Measurements from ENCODE around the gene REC114. TPM values are rescaled to one million over a fixed set of nuclear protein-coding genes. Genes with fewer than 3 reads are reported as not detected.

The REC114 gene
- total and polyA plus RNA-seq, 2 donors (not counting 3 experiments of a cell fraction or from before 2014, with no cell fraction given): not detected

GRCh38 chr15:73488698-73489097, 45.7 kb downstream of the REC114 start:
- no peak for TF ChIP-seq POLR2A (IDR thresholded peaks at IDR 0.05; ENCODE audit: low read depth, low read length)
- TF ChIP-seq GATA2 (IDR thresholded peaks at IDR 0.05; ENCODE audit: insufficient read depth, insufficient read length, low read depth, low read length): no peak
- no peak for TF ChIP-seq POLR2AphosphoS5 (IDR thresholded peaks at IDR 0.05; ENCODE audit: insufficient read depth, low read depth, low read length)
- no peak for TF ChIP-seq EZH2 (IDR thresholded peaks at IDR 0.05; ENCODE audit: borderline replicate concordance, low read depth, low read length, severe bottlenecking)
- TF ChIP-seq MAX (IDR thresholded peaks at IDR 0.05; ENCODE audit: insufficient read depth, insufficient read length): no peak
- no peak for TF ChIP-seq FOS (IDR thresholded peaks at IDR 0.05; ENCODE audit: borderline replicate concordance, insufficient read depth, low read length)
- TF ChIP-seq CTCF (IDR thresholded peaks at IDR 0.05; ENCODE audit: extremely low read depth in 1 of 2, insufficient read depth in 1 of 2, low read depth in 1 of 2, low read length in 2 of 2): no peak
- TF ChIP-seq MYC (IDR thresholded peaks at IDR 0.05; ENCODE audit: low read depth, low read length): no peak
- no peak for TF ChIP-seq JUN (IDR thresholded peaks at IDR 0.05; ENCODE audit: borderline replicate concordance, insufficient read depth, insufficient read length, low read depth)
- Histone ChIP-seq H3K9ac (replicated peaks; ENCODE audit: extremely low read depth, insufficient read depth, low read length) (no peak overlapping the region), H3K27me3 (ENCODE audit: control insufficient read depth in 2 of 2, insufficient read depth in 2 of 2, low read length in 2 of 2) (peaks cover 0 to 2% of the 10 kb centered on the region in 2 experiments), H3K27ac (ENCODE audit: insufficient read depth, low read depth, low read length) (no peak overlapping the region), H4K20me1 (replicated peaks; ENCODE audit: control insufficient read depth, extremely low read depth, insufficient read depth, low read length) (no peaks in the 10 kb centered on the region), H3K79me2 (ENCODE audit: control insufficient read depth, insufficient read depth, low read length) (no peaks in the 10 kb centered on the region), H3K36me3 (ENCODE audit: control insufficient read depth in 2 of 2, extremely low read depth in 1 of 2, insufficient read depth in 2 of 2, low read length in 2 of 2) (no peaks in the 10 kb centered on the region), H2AFZ (ENCODE audit: low read depth, low read length) (no peak overlapping the region), H3K4me1 (ENCODE audit: control insufficient read depth, extremely low read depth, insufficient read depth, low read length) (no peaks in the 10 kb centered on the region), H3K9me3 (replicated peaks; ENCODE audit: control insufficient read depth, insufficient read depth, low read length) (no peaks in the 10 kb centered on the region), H3K9me1 (replicated peaks; ENCODE audit: control insufficient read depth, extremely low read depth, insufficient read depth, low read length) (no peaks in the 10 kb centered on the region), H3K4me2 (ENCODE audit: insufficient read depth, low read length) (no peak overlapping the region), H3K4me3 (replicated peaks in 1 of 3; ENCODE audit: insufficient read depth in 1 of 3, low read depth in 1 of 3, low read length in 3 of 3) (no peak overlapping the region)
- dilution Hi-C loops (cut with MboI; ENCODE audit: extremely low pct_ligation_motif_present, low sequenced_read_pairs): no loop called here
- no TSS peak for BruUV-seq (replicated peaks)
- no peak for DNase-seq (ENCODE audit: low read depth, low spot score)
- POLR2A ChIA-PET: no interaction called here
- CTCF ChIA-PET: no interaction called here
- intact Hi-C loops (cut with micrococcal nuclease): no loop called here
- no peak for FAIRE-seq
